HCT116 (cell line): ENCODE measurements around the gene GALM. TPM values are rescaled to one million over a fixed set of nuclear protein-coding genes. Genes with fewer than 3 reads are reported as not detected.

Experiments used
- ATAC-seq: fragments of 200-7000 bp; cut with Tn5 transposase; 2 replicates; pipeline ENCODE4 v1.9.1; 2020; ENCODE audit warnings: mild to moderate bottlenecking, moderate library complexity
- BruUV-seq: library from RNA; stranded (reverse); fragments of 400-500 nt; replicated peaks from 2 replicates; lab custom pipeline; 2021; lab: Mats Ljungman, UMichigan
- CTCF ChIA-PET: fragments of 300-600 bp; sonication (Branson Sonifier 250); formaldehyde crosslinking; loops from one replicate; lab custom pipeline; 2021; ENCODE audit warnings: antibody characterized with exemption; lab: Charles Lee
- POLR2A ChIA-PET: fragments of 300-600, 350-600 bp; sonication (Branson Sonifier 250); formaldehyde crosslinking; loops from one replicate; lab custom pipeline; 2021; ENCODE audit warnings: antibody characterized with exemption; lab: Charles Lee
- RAD21 ChIA-PET, 2 experiments: fragments of 300-600 bp; sonication (Branson Sonifier 250); formaldehyde crosslinking; loops; one replicate each; lab custom pipeline; 2023; ENCODE audit warnings: low total read pairs in 2 of 2; ENCODE audit not compliant: uncharacterized antibody in 2 of 2, unreplicated experiment in 2 of 2, low non-redundant PET in 1 of 2; lab: Charles Lee
- DNase-seq: peaks from one replicate; pipeline ENCODE4 v3.0.0-alpha.2; 2010; ENCODE audit warnings: low read depth, low spot score
- H2AFZ ChIP-seq: fragments of 200-600 bp; shearing (Covaris generic), sonication (generic); 2 replicates; pipeline ENCODE4 v1.6.1; 2017; ENCODE audit warnings: low read depth, mixed run types, mixed read lengths, antibody characterized with exemption, low read length; ENCODE audit not compliant: poor library complexity, severe bottlenecking
- H3K27ac ChIP-seq: 2 replicates; pipeline ENCODE4 v1.5.1; 2012; ENCODE audit warnings: low read depth, low read length
- H3K27me3 ChIP-seq: fragments of 200-600 bp; sonication (generic); 2 replicates; pipeline ENCODE4 v1.6.1; 2016; ENCODE audit warnings: mixed run types, low read length, mixed read lengths; ENCODE audit not compliant: insufficient read depth
- H3K36me3 ChIP-seq, 2 experiments: fragments of 200-500 bp in 1 of 2; fragments of 200-600 bp in 1 of 2; sonication (Bioruptor generic) in 1 of 2; sonication (generic) in 1 of 2; 2 replicates each; pipeline versions ENCODE4 v1.5.1 to v1.6.1; 2014 to 2016; ENCODE audit warnings: low read length in 2 of 2, inconsistent platforms in 1 of 2, mixed read lengths in 1 of 2, mixed run types in 1 of 2; ENCODE audit not compliant: insufficient read depth in 2 of 2, control insufficient read depth in 1 of 2
- H3K4me1 ChIP-seq, 2 experiments: fragments of 200-600 bp in 1 of 2; sonication (generic) in 1 of 2; 2 replicates each; pipeline versions ENCODE4 v1.5.1 to v1.6.1; 2012 to 2017; ENCODE audit warnings: low read length in 2 of 2, inconsistent platforms in 1 of 2, mild to moderate bottlenecking in 1 of 2, mixed read lengths in 1 of 2, mixed run types in 1 of 2, moderate library complexity in 1 of 2; ENCODE audit not compliant: insufficient read depth in 2 of 2, control insufficient read depth in 1 of 2
- H3K4me2 ChIP-seq: fragments of 200-600 bp; sonication (generic); 2 replicates; pipeline ENCODE4 v1.6.1; 2017; ENCODE audit warnings: mixed run types, low read length, mixed read lengths
- H3K4me3 ChIP-seq, 2 experiments: fragments of 200-600 bp in 1 of 2; sonication (generic) in 1 of 2; replicated peaks in 1 of 2; 2 replicates each; pipeline ENCODE4 v1.5.1; 2011 to 2016; ENCODE audit warnings: low read length in 2 of 2, control low read depth in 1 of 2, low read depth in 1 of 2, mild to moderate bottlenecking in 1 of 2, mixed read lengths in 1 of 2, mixed run types in 1 of 2
- H3K79me2 ChIP-seq: fragments of 200-600 bp; sonication (generic); 2 replicates; pipeline ENCODE4 v1.6.1; 2017; ENCODE audit warnings: mild to moderate bottlenecking, mixed run types, low read length, moderate library complexity, mixed read lengths; ENCODE audit not compliant: insufficient read depth
- H3K9ac ChIP-seq: fragments of 200-600 bp; sonication (generic); 2 replicates; pipeline ENCODE4 v1.6.1; 2016; ENCODE audit warnings: low read length, mixed read lengths
- H3K9me2 ChIP-seq: fragments of 200-600 bp; sonication (generic), shearing (Covaris generic); 2 replicates; pipeline ENCODE4 v1.6.1; 2017; ENCODE audit warnings: mixed run types, mild to moderate bottlenecking, moderate library complexity; ENCODE audit not compliant: insufficient read depth
- H3K9me3 ChIP-seq, 2 experiments: fragments of 200-500 bp in 1 of 2; fragments of 200-600 bp in 1 of 2; sonication (Bioruptor generic) in 1 of 2; sonication (generic) in 1 of 2; 2 replicates each; pipeline ENCODE4 v1.6.1; 2014 to 2017; ENCODE audit warnings: low read length in 2 of 2, mixed read lengths in 2 of 2, inconsistent platforms in 1 of 2, low read depth in 1 of 2, mild to moderate bottlenecking in 1 of 2, mixed run types in 1 of 2, moderate library complexity in 1 of 2; ENCODE audit not compliant: control insufficient read depth in 1 of 2, insufficient read depth in 1 of 2
- H4K20me1 ChIP-seq: fragments of 200-600 bp; sonication (generic), shearing (Covaris generic); 2 replicates; pipeline ENCODE4 v1.6.1; 2017; ENCODE audit warnings: mixed run types, mild to moderate bottlenecking, moderate library complexity; ENCODE audit not compliant: insufficient read depth
- ATF3 ChIP-seq: IDR thresholded peaks from 2 replicates; pipeline ENCODE4 v1.6.1; 2012
- CEBPB ChIP-seq: IDR thresholded peaks from 2 replicates; pipeline ENCODE4 v1.6.1; 2012; ENCODE audit warnings: low read depth
- EGR1 ChIP-seq: IDR thresholded peaks from 2 replicates; pipeline ENCODE4 v1.6.1; 2012; ENCODE audit warnings: low read depth
- ELF1 ChIP-seq: IDR thresholded peaks from 2 replicates; pipeline ENCODE4 v1.6.1; 2012; ENCODE audit warnings: low read depth, borderline replicate concordance
- MAX ChIP-seq: IDR thresholded peaks from 2 replicates; pipeline ENCODE4 v1.6.1; 2012
- POLR2A ChIP-seq: IDR thresholded peaks from 2 replicates; pipeline ENCODE4 v1.7.0; 2011; ENCODE audit warnings: borderline replicate concordance; ENCODE audit not compliant: insufficient read depth, insufficient read length; ENCODE audit errors: extremely low read depth
- RAD21 ChIP-seq: IDR thresholded peaks from 2 replicates; pipeline ENCODE4 v1.6.1; 2012; ENCODE audit warnings: low read depth, mild to moderate bottlenecking
- REST ChIP-seq: IDR thresholded peaks from 2 replicates; pipeline ENCODE4 v1.6.1; 2012; ENCODE audit warnings: low read depth
- SIN3A ChIP-seq: IDR thresholded peaks from 2 replicates; pipeline ENCODE4 v1.6.1; 2012; ENCODE audit warnings: low read depth
- SP1 ChIP-seq: IDR thresholded peaks from 2 replicates; pipeline ENCODE4 v1.6.1; 2012; ENCODE audit warnings: low read depth
- SRF ChIP-seq: IDR thresholded peaks from 2 replicates; pipeline ENCODE4 v1.6.1; 2012; ENCODE audit warnings: low read depth
- TCF7L2 ChIP-seq: IDR thresholded peaks from 2 replicates; pipeline ENCODE4 v1.7.0; 2011; ENCODE audit warnings: borderline replicate concordance, inconsistent platforms; ENCODE audit not compliant: insufficient read depth, insufficient read length; ENCODE audit errors: extremely low read depth
- YY1 ChIP-seq: IDR thresholded peaks from 2 replicates; pipeline ENCODE4 v1.6.1; 2011; ENCODE audit warnings: low read length, low read depth, moderate library complexity, mild to moderate bottlenecking; ENCODE audit not compliant: insufficient replicate concordance; ENCODE audit errors: extremely low read depth
- ZFX ChIP-seq: fragments of 450-650 bp; IDR thresholded peaks from 2 replicates; pipeline ENCODE4 v1.6.1; 2017
- ZNF274 ChIP-seq: fragments of 200-500 bp; sonication (Bioruptor generic); IDR thresholded peaks from 2 replicates; pipeline ENCODE4 v1.6.1; 2014; ENCODE audit warnings: mild to moderate bottlenecking, low read depth, low read length, inconsistent platforms
- intact Hi-C: fragments of 100-400 bp; cut with micrococcal nuclease; formaldehyde crosslinking; loops from 2 replicates; pipeline ENCODE4 v1.10.0; 2022
- total RNA-seq: library from RNA; stranded (reverse); gene quantifications from one replicate; pipeline ENCODE4 v1.2.1, GENCODE V29; 2021; ENCODE audit not compliant: unreplicated experiment

Gene GALM
- total RNA-seq, 1 experiment from 2014 or later = 10.2 TPM

GRCh38 chr2:38716185-38716584, 50.3 kb downstream of the GALM start (continued):
- TF ChIP-seq ATF3 (no peak), REST (no peak), ZFX (no peak), YY1 (no peak), MAX (no peak), RAD21 (no peak), CEBPB (no peak), ZNF274 (no peak)

GRCh38 chr2:38718601-38719000, 52.7 kb downstream of the GALM start:
- no peaks in the 10 kb centered on the region for H3K79me2 ChIP-seq
- intact Hi-C loops = loop anchor here (2.0 kb wide), 1 partner anchor 134 kb away; no protein-coding TSS in a partner anchor
- no peak for TF ChIP-seq ELF1
- TF ChIP-seq TCF7L2 = no peak
- TF ChIP-seq POLR2A = no peak
- TF ChIP-seq SRF = no peak
- TF ChIP-seq SIN3A = no peak
- TF ChIP-seq EGR1 = no peak
- no peak for TF ChIP-seq SP1
- no peak for TF ChIP-seq RAD21
- peak overlapping the region; percentile 50; the same call in 1 of the 2 replicates for H3K4me2 ChIP-seq
- CTCF ChIA-PET = no interaction called here
- peaks cover 0 to 7% of the 10 kb centered on the region in 2 experiments; a peak in 1 of 4 replicates for H3K9me3 ChIP-seq
- ATAC-seq = no peak
- H3K9me2 ChIP-seq = no peaks in the 10 kb centered on the region
- no peak overlapping the region for H2AFZ ChIP-seq
- H3K27me3 ChIP-seq = no peaks in the 10 kb centered on the region
- H3K9ac ChIP-seq = no peak overlapping the region
- no peaks in the 10 kb centered on the region for H4K20me1 ChIP-seq
- BruUV-seq = no TSS peak
- RAD21 ChIA-PET = no interaction called here
- no peak overlapping the region for H3K27ac ChIP-seq
- POLR2A ChIA-PET = no interaction called here
- no peaks in the 10 kb centered on the region for H3K36me3 ChIP-seq
- DNase-seq = no peak
- H3K4me1 ChIP-seq = peaks cover 18 to 23% of the 10 kb centered on the region in 2 experiments; a peak in 3 of 4 replicates
- no peak overlapping the region for H3K4me3 ChIP-seq
